Measurements from ENCODE around the gene MAP3K20.
"Not testable (repeated sequence)": the region's sequence is repeated elsewhere in the genome, so short reads cannot be mapped to it uniquely, and the experiment has no call there.

DNA sequence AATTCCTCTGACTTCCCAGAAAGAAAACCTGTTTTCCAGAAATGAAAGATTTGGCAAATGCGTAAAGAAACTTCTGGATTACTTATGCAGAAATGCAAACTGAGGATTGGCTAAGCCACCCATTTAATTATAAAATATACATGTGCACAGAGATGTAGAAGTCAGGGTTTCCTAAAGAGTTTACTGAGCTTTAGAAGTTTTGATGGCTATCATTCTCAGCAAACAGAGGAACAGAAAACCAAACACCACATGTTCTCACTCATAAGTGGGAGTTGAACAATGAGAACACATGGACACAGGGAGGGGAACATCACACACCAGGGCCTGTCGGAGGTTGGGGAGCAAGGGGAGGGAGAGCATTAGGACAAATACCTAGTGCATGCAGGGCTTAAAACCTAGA is 37.4 kb upstream of the MAP3K20 start:
- TF ChIP-seq POLR2A, CTCF, EP300 (IDR thresholded peaks at IDR 0.05): not testable (repeated sequence)
